CD4-positive, CD25-positive, alpha-beta regulatory T cell (primary cell): ENCODE results near the gene CD47. TPM values are rescaled to one million over a fixed set of nuclear protein-coding genes. Genes with fewer than 3 reads are reported as not detected.
A peak's percentile ranks its signal among the peaks of the same experiment; 100 is the strongest.

Experiments used
- ATAC-seq, 2 donors: fragments of 150-1000 bp; cut with Tn5 transposase; one replicate each; pipeline ENCODE4 v1.10.0; 2021; ENCODE audit warnings: low read depth in 2 of 2, moderate number of reproducible peaks in 2 of 2, moderate library complexity in 1 of 2
- DNase-seq, 3 donors: peaks; one replicate each; pipeline versions ENCODE4 v3.0.0 to v3.0.0-alpha.2; 2012 to 2022; ENCODE audit warnings: mixed read lengths in 1 of 3
- H3K27ac ChIP-seq: one replicate; pipeline ENCODE4 v1.7.0; 2013; ENCODE audit warnings: mild to moderate bottlenecking, low read length; ENCODE audit not compliant: insufficient read depth, poor library complexity, severe bottlenecking
- H3K27me3 ChIP-seq: one replicate; pipeline ENCODE4 v1.7.0; 2013; ENCODE audit warnings: low read length; ENCODE audit not compliant: control insufficient read depth, insufficient read depth
- H3K36me3 ChIP-seq: one replicate; pipeline ENCODE4 v1.7.0; 2013; ENCODE audit warnings: mild to moderate bottlenecking, low read length, moderate library complexity; ENCODE audit not compliant: control insufficient read depth, insufficient read depth
- H3K4me1 ChIP-seq: 2 replicates; pipeline ENCODE4 v1.7.0; 2013; ENCODE audit warnings: mild to moderate bottlenecking, low read length; ENCODE audit not compliant: insufficient read depth, control insufficient read depth, poor library complexity, severe bottlenecking
- H3K4me3 ChIP-seq: one replicate; pipeline ENCODE4 v1.7.0; 2013; ENCODE audit warnings: low read depth, mild to moderate bottlenecking, low read length, moderate library complexity
- H3K9me3 ChIP-seq, 2 experiments: 1 replicate in 1 of 2; 2 replicates in 1 of 2; pipeline ENCODE4 v1.7.0; 2013; ENCODE audit warnings: low read length in 2 of 2, mild to moderate bottlenecking in 1 of 2, moderate library complexity in 1 of 2; ENCODE audit not compliant: control insufficient read depth in 2 of 2
- H3K27ac Mint-ChIP-seq, 3 donors: one replicate each; pipeline ENCODE4 v1.8.0; 2020 to 2022; ENCODE audit warnings: mild to moderate bottlenecking in 3 of 3, mixed read lengths in 3 of 3, moderate library complexity in 2 of 3
- H3K27me3 Mint-ChIP-seq: one replicate; pipeline ENCODE4 v1.8.0; 2022; ENCODE audit warnings: mild to moderate bottlenecking, mixed read lengths
- H3K36me3 Mint-ChIP-seq: one replicate; pipeline ENCODE4 v1.8.0; 2020; ENCODE audit warnings: mixed read lengths
- H3K4me1 Mint-ChIP-seq, 4 donors: one replicate each; pipeline ENCODE4 v1.8.0; 2020 to 2022; ENCODE audit warnings: mixed read lengths in 4 of 4, mild to moderate bottlenecking in 1 of 4
- H3K4me3 Mint-ChIP-seq, 4 donors: one replicate each; pipeline ENCODE4 v1.8.0; 2020 to 2022; ENCODE audit warnings: mild to moderate bottlenecking in 4 of 4, mixed read lengths in 4 of 4, moderate library complexity in 3 of 4
- H3K9me3 Mint-ChIP-seq, 7 donors: one replicate each; pipeline ENCODE4 v1.8.0; 2020 to 2022; ENCODE audit warnings: mixed read lengths in 7 of 7, mild to moderate bottlenecking in 3 of 7, moderate library complexity in 2 of 7
- polyA plus RNA-seq, 4 donors: library from polyadenylated mRNA; unstranded; fragments of 300-500 nt; fragmentation: Illumina TruSeq; gene quantifications; one replicate each; pipeline ENCODE4 v1.2.3, GENCODE V29; 2021
- total RNA-seq: library from RNA; stranded (reverse); gene quantifications from one replicate; pipeline ENCODE4 v1.2.3, GENCODE V29; 2022

Gene CD47
- total RNA-seq (209 TPM), polyA plus RNA-seq (100 to 1,000 TPM; 327 to 424 (median 362) TPM)

DNA sequence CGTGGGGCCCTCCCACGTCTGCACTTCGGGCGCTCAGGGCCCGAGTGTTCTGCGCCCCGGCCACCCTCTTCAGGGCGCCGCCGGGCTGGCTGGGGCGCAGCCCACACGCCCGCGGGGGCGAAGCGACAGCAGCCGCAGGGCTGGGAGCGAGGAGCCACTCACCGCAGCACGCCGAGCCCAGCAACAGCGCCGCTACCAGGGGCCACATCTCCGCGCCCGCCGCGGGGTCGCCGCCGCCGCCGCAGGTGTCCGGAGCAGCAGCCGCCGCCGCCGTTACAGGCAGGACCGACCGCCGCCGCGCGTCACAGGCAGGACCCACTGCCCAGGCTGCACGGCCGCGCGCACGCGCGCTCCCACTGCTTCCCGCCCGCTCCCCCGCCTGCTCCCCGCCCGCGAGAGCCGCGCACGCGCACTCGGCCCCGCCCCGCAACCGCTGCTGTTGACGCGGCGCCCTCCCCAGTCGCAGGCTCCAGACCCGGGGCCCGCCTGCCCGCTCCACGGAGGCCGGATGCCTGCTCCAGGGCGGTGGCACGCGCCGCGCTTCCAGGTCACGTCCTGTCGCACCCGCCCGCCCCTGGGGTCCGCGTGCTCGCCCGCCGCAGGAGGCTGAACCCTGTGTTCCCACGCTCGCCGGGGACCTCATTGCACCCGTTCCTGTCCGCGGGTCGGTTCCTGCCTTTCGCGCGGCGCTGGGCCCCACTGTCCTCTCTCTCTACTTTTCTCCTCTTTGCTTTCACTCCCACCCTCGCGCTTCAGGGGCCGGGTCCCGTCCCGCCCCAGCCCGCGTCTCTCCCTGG is at the start of gene CD47:
Gene CD47, minus strand, starts transcription at position 331 of the 797 bp plus-strand sequence. Its CDS starts 123 bp downstream, at position 208.
- Mint-ChIP-seq H3K27ac (peak within 1 kb of the TSS; percentile 98 to 100 (median 99)), H3K4me3 (peak within 1 kb of the TSS in 3 of 4 donors; percentile 91 to 99 (median 99)), H3K4me1 (peaks cover 25 to 40% (median 36%) of the 10 kb centered on the region in 4 donors), H3K9me3 (peaks cover 0 to 2% (median 0%) of the 10 kb centered on the region in 7 donors), H3K27me3 (peaks cover 5% of the 10 kb centered on the region), H3K36me3 (peaks cover 5% of the 10 kb centered on the region)
- Histone ChIP-seq H3K27ac (peak within 1 kb of the TSS; percentile 94), H3K4me3 (peak within 1 kb of the TSS; percentile 92), H3K36me3 (peaks cover 6% of the 10 kb centered on the region), H3K9me3 (no peaks in the 10 kb centered on the region), H3K4me1 (peaks cover 63% of the 10 kb centered on the region), H3K27me3 (no peaks in the 10 kb centered on the region)
- ATAC-seq (peak; percentile 83), DNase-seq (peak; percentile 94 to 97 (median 96))

DNA sequence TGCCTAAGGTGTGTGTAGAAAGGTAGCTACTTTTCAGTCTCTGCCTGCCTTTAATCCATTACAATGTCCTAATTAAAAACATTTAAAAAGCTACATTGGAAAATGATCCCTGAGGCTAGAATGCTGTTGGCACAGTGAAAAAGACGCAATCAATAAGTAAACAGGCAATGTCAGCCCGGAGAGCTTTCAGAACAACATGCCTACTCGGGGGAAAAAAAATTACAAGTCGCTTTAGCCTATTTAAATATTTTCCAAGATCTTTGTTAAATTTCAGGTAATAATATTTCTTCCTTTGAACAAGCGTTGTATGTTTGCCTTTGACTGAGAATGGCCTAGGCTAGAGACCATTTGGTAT is 46.6 kb upstream of the CD47 start:
- Mint-ChIP-seq H3K36me3 (peaks cover 44% of the 10 kb centered on the region), H3K27ac (no peak overlapping the region), H3K9me3 (peaks cover 0 to 3% (median 0%) of the 10 kb centered on the region in 7 donors), H3K4me3 (no peak overlapping the region), H3K4me1 (peaks cover 30 to 57% (median 48%) of the 10 kb centered on the region in 4 donors), H3K27me3 (no peaks in the 10 kb centered on the region)
- Histone ChIP-seq H3K36me3 (peaks cover 6% of the 10 kb centered on the region), H3K4me3 (no peak overlapping the region), H3K27ac (no peak overlapping the region), H3K9me3 (no peaks in the 10 kb centered on the region), H3K4me1 (peaks cover 20% of the 10 kb centered on the region), H3K27me3 (no peaks in the 10 kb centered on the region)
- ATAC-seq (no peak), DNase-seq (no peak)

- Mint-ChIP-seq H3K4me3 (no peak overlapping the region), H3K4me1 (peaks cover 31 to 64% (median 49%) of the 10 kb centered on the region in 4 donors), H3K27me3 (no peaks in the 10 kb centered on the region), H3K36me3 (peaks cover 44% of the 10 kb centered on the region), H3K27ac (peak overlapping the region; percentile 12 to 71 (median 66)), H3K9me3 (peaks cover 0 to 3% (median 0%) of the 10 kb centered on the region in 7 donors)
- no peak for DNase-seq
- ATAC-seq: no peak
- Histone ChIP-seq H3K4me3 (no peak overlapping the region), H3K27me3 (no peaks in the 10 kb centered on the region), H3K9me3 (no peaks in the 10 kb centered on the region), H3K4me1 (peaks cover 25% of the 10 kb centered on the region), H3K27ac (no peak overlapping the region), H3K36me3 (peaks cover 6% of the 10 kb centered on the region)
These were observed 46.0 kb upstream of the CD47 start for GRCh38 chr3:108136561-108137459.

DNA sequence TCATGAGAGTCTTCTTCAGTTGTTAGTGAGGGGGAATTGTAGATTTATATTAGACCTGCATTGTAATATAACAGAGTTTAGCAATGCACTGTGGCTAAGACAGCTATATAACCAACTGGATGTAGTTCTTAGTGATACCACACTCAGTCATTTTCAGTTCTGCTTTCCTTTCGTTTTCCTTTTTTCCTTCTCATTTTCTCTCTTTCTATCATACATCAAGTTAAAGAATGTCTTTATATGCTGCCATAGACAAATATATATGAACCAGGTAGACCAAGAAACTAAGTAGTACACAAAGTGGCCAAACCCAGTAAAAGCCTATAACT is 43.7 kb upstream of the CD47 start:
- H3K9me3 Mint-ChIP-seq: no peaks in the 10 kb centered on the region
- no peaks in the 10 kb centered on the region for H3K27me3 Mint-ChIP-seq
- DNase-seq: no peak
- H3K36me3 Mint-ChIP-seq: peaks cover 49% of the 10 kb centered on the region
- peaks cover 33 to 84% (median 65%) of the 10 kb centered on the region in 4 donors for H3K4me1 Mint-ChIP-seq
- peak; percentile 28 to 38 for ATAC-seq
- H3K4me3 Mint-ChIP-seq: peak overlapping the region; percentile 3 to 75 (median 46)
- H3K36me3 ChIP-seq: peaks cover 8% of the 10 kb centered on the region
- H3K9me3 ChIP-seq: no peaks in the 10 kb centered on the region
- no peaks in the 10 kb centered on the region for H3K27me3 ChIP-seq
- peak overlapping the region; percentile 6 for H3K27ac ChIP-seq
- H3K4me1 ChIP-seq: peaks cover 38% of the 10 kb centered on the region
- H3K4me3 ChIP-seq: peak overlapping the region; percentile 72
- peak overlapping the region; percentile 46 to 84 (median 64) for H3K27ac Mint-ChIP-seq

- ATAC-seq (peak; percentile 8 to 11), DNase-seq (no peak)
- Histone ChIP-seq H3K4me3 (peak overlapping the region; percentile 72), H3K36me3 (peaks cover 8% of the 10 kb centered on the region), H3K27ac (no peak overlapping the region), H3K9me3 (no peaks in the 10 kb centered on the region), H3K27me3 (no peaks in the 10 kb centered on the region), H3K4me1 (peaks cover 42% of the 10 kb centered on the region)
- peak overlapping the region; percentile 46 to 84 (median 64) for H3K27ac Mint-ChIP-seq
- peaks cover 32 to 87% (median 68%) of the 10 kb centered on the region in 4 donors for H3K4me1 Mint-ChIP-seq
- peaks cover 53% of the 10 kb centered on the region for H3K36me3 Mint-ChIP-seq
- no peaks in the 10 kb centered on the region for H3K9me3 Mint-ChIP-seq
- H3K27me3 Mint-ChIP-seq: no peaks in the 10 kb centered on the region
- peak overlapping the region; percentile 3 to 75 (median 46) for H3K4me3 Mint-ChIP-seq
These were observed 43.2 kb upstream of the CD47 start for GRCh38 chr3:108133858-108134554.

DNA sequence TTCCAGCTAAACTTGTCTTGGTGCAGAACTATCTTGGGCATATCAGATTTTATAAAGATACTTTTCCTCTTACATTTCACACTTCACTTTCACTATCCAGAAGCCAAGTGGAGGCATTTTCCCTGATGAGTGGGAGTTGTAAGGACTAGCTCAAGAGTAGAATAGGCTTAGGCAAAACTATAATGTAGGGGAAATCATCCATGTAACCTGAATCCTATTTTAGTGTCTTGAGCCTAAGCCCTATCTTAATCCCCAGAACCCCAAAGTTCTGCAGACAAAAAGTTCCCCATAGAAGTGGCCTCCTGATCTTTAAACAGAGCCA is 42.2 kb upstream of the CD47 start:
- no peaks in the 10 kb centered on the region for H3K27me3 Mint-ChIP-seq
- peak overlapping the region; percentile 46 to 64 (median 63) for H3K27ac Mint-ChIP-seq
- H3K4me1 ChIP-seq: peaks cover 52% of the 10 kb centered on the region
- peaks cover 55% of the 10 kb centered on the region for H3K36me3 Mint-ChIP-seq
- H3K27ac ChIP-seq: no peak overlapping the region
- DNase-seq: no peak
- H3K9me3 ChIP-seq: no peaks in the 10 kb centered on the region
- H3K4me3 ChIP-seq: peak overlapping the region; percentile 72
- peaks cover 0 to 7% (median 0%) of the 10 kb centered on the region in 7 donors for H3K9me3 Mint-ChIP-seq
- ATAC-seq: no peak
- peak overlapping the region; percentile 3 to 82 (median 75) for H3K4me3 Mint-ChIP-seq
- H3K4me1 Mint-ChIP-seq: peaks cover 37 to 90% (median 74%) of the 10 kb centered on the region in 4 donors
- H3K36me3 ChIP-seq: peaks cover 8% of the 10 kb centered on the region
- no peaks in the 10 kb centered on the region for H3K27me3 ChIP-seq

DNA sequence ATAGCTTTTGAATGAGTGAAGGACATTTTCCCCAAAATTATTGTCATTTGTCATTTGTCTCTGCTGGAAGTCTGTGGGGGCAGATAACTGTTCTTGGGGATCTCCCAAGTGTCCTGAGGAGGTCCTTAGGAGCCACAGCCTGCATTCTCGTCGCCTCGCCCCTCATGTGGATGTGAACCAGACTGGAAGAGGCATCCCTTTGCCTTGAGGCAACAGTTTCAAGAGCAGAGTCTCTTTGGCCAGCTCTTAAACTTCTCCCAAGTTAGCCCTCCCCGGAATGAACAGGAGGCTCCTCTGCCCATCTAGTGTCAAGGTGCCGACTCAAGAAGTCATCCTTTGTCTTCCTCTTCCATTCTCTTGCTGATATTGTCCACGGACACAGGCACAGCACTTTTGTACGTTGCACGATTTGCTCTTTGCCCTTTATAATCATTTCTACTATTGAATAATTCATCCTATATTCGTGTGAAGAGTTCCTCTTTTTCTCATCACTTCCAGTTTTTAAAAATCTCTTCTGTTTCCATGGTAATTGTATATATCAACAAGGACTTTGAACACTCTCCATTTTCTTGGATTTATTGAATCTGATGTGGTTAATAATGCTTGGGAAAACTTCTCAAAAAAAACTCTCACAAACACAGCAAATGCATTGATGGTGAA is 40.8 kb upstream of the CD47 start:
- Histone ChIP-seq H3K4me1 (peaks cover 66% of the 10 kb centered on the region), H3K36me3 (peaks cover 5% of the 10 kb centered on the region), H3K4me3 (no peak overlapping the region), H3K9me3 (no peaks in the 10 kb centered on the region), H3K27ac (no peak overlapping the region), H3K27me3 (no peaks in the 10 kb centered on the region)
- no peak for DNase-seq
- Mint-ChIP-seq H3K27me3 (no peaks in the 10 kb centered on the region), H3K9me3 (peaks cover 1 to 9% (median 3%) of the 10 kb centered on the region in 7 donors), H3K4me1 (peaks cover 41 to 88% (median 76%) of the 10 kb centered on the region in 4 donors), H3K27ac (peak overlapping the region; percentile 8 to 43 (median 9)), H3K36me3 (peaks cover 51% of the 10 kb centered on the region), H3K4me3 (peak overlapping the region in 3 of 4 donors; percentile 2 to 39 (median 15))
- ATAC-seq: no peak
